WTC11 (cell line): Measurements from ENCODE around the gene SLFN14. TPM values are rescaled to one million over a fixed set of nuclear protein-coding genes. Genes with fewer than 3 reads are reported as not detected.

Source experiments
- ATAC-seq: fragments of 200-7000 bp; cut with Tn5 transposase; 2 replicates; pipeline ENCODE4 v1.10.0; 2021; ENCODE audit warnings: mild to moderate bottlenecking, moderate library complexity
- CTCF ChIA-PET: fragments of 300-600 bp; sonication (Branson Sonifier 250); formaldehyde crosslinking; loops from one replicate; lab custom pipeline; 2021; ENCODE audit warnings: antibody characterized with exemption; lab: Charles Lee
- POLR2A ChIA-PET: fragments of 350-600 bp; sonication (Branson Sonifier 250); formaldehyde crosslinking; loops from one replicate; lab custom pipeline; 2021; ENCODE audit warnings: antibody characterized with exemption; lab: Charles Lee
- DNase-seq: peaks from one replicate; pipeline ENCODE4 v3.0.0; 2021; ENCODE audit warnings: low spot score
- H3K27ac Mint-ChIP-seq: 2 replicates; pipeline ENCODE4 v1.8.0; 2021; ENCODE audit warnings: mixed read lengths
- H3K27me3 Mint-ChIP-seq: 2 replicates; pipeline ENCODE4 v1.8.0; 2021; ENCODE audit warnings: low read depth, mild to moderate bottlenecking, moderate library complexity, mixed read lengths
- H3K36me3 Mint-ChIP-seq: 2 replicates; pipeline ENCODE4 v1.8.0; 2021; ENCODE audit warnings: mixed read lengths
- H3K4me1 Mint-ChIP-seq: 2 replicates; pipeline ENCODE4 v1.8.0; 2022; ENCODE audit warnings: mixed read lengths
- H3K4me3 Mint-ChIP-seq: 2 replicates; pipeline ENCODE4 v1.8.0; 2021; ENCODE audit warnings: mild to moderate bottlenecking, moderate library complexity, mixed read lengths
- H3K9me3 Mint-ChIP-seq: 2 replicates; pipeline ENCODE4 v1.8.0; 2021; ENCODE audit warnings: mixed read lengths
- AFF4 ChIP-seq: sonication (generic); formaldehyde crosslinking; IDR thresholded peaks from 2 replicates; pipeline ENCODE4 v1.8.1; 2023; ENCODE audit warnings: mild to moderate bottlenecking, missing genetic modification reagents, borderline replicate concordance
- AR ChIP-seq: fragments of 250-450 bp; sonication (Bioruptor Pico); IDR thresholded peaks from 2 replicates; pipeline ENCODE4 v1.9.0; 2021; ENCODE audit warnings: mild to moderate bottlenecking
- ATF3 ChIP-seq: sonication (generic); formaldehyde crosslinking; conservative IDR thresholded peaks from 2 replicates; pipeline ENCODE4 v1.8.1; 2022; ENCODE audit warnings: mild to moderate bottlenecking, missing genetic modification reagents
- CBFB ChIP-seq: sonication (generic); formaldehyde crosslinking; IDR thresholded peaks from 2 replicates; pipeline ENCODE4 v1.8.1; 2022; ENCODE audit warnings: mild to moderate bottlenecking, low read depth, missing genetic modification reagents
- E2F4 ChIP-seq: sonication (generic); formaldehyde crosslinking; IDR thresholded peaks from 2 replicates; pipeline ENCODE4 v1.8.1; 2022; ENCODE audit warnings: low read depth, mild to moderate bottlenecking, moderate library complexity, missing genetic modification reagents, borderline replicate concordance
- E2F5 ChIP-seq: sonication (generic); formaldehyde crosslinking; IDR thresholded peaks from 2 replicates; pipeline ENCODE4 v1.8.1; 2022; ENCODE audit warnings: mild to moderate bottlenecking, moderate library complexity, missing genetic modification reagents
- GABPB1 ChIP-seq: sonication (generic); formaldehyde crosslinking; IDR thresholded peaks from 2 replicates; pipeline ENCODE4 v1.8.1; 2023; ENCODE audit warnings: mild to moderate bottlenecking, missing genetic modification reagents
- HMGA2 ChIP-seq: fragments of 250-450 bp; sonication (Bioruptor Pico); IDR thresholded peaks from 2 replicates; pipeline ENCODE4 v1.4.0; 2021; ENCODE audit warnings: mild to moderate bottlenecking, moderate library complexity
- JUN ChIP-seq: sonication (generic); formaldehyde crosslinking; IDR thresholded peaks from 2 replicates; pipeline ENCODE4 v1.8.0; 2023; ENCODE audit warnings: mild to moderate bottlenecking, missing genetic modification reagents
- NR1H2 ChIP-seq: sonication (generic); formaldehyde crosslinking; IDR thresholded peaks from 2 replicates; pipeline ENCODE4 v1.9.0; 2021; ENCODE audit warnings: mild to moderate bottlenecking, moderate library complexity, missing genetic modification reagents
- RELA ChIP-seq: sonication (generic); formaldehyde crosslinking; IDR thresholded peaks from 2 replicates; pipeline ENCODE4 v1.8.1; 2022; ENCODE audit warnings: missing genetic modification reagents, mild to moderate bottlenecking, borderline replicate concordance
- USF2 ChIP-seq: sonication (generic); formaldehyde crosslinking; IDR thresholded peaks from 2 replicates; pipeline ENCODE4 v1.8.1; 2023; ENCODE audit warnings: mild to moderate bottlenecking, missing genetic modification reagents, moderate library complexity
- ZBTB43 ChIP-seq: sonication (generic); formaldehyde crosslinking; IDR thresholded peaks from 2 replicates; pipeline ENCODE4 v1.8.1; 2023; ENCODE audit warnings: mild to moderate bottlenecking, missing genetic modification reagents
- ZNF219 ChIP-seq: sonication (generic); formaldehyde crosslinking; IDR thresholded peaks from 2 replicates; pipeline ENCODE4 v1.8.0; 2023; ENCODE audit warnings: missing genetic modification reagents, mild to moderate bottlenecking, borderline replicate concordance
- ZNF281 ChIP-seq: sonication (generic); formaldehyde crosslinking; IDR thresholded peaks from 2 replicates; pipeline ENCODE4 v1.8.0; 2023; ENCODE audit warnings: mild to moderate bottlenecking, missing genetic modification reagents
- total RNA-seq: library from RNA; stranded (reverse); gene quantifications from 3 replicates; pipeline ENCODE4 v1.2.3, GENCODE V29; 2021

The SLFN14 gene
- total RNA-seq, 1 experiment from 2014 or later = not detected

GRCh38 chr17:35603674-35604073 is 43.1 kb upstream of the SLFN14 start:
- DNase-seq (no peak), ATAC-seq (no peak)
- TF ChIP-seq E2F5 = no peak
- TF ChIP-seq HMGA2 (CRISPR knock-in tag) = no peak
- TF ChIP-seq GABPB1 (CRISPR knock-in tag) = no peak
- Mint-ChIP-seq H3K4me3 (no peak overlapping the region), H3K9me3 (no peaks in the 10 kb centered on the region), H3K36me3 (peaks cover 53% of the 10 kb centered on the region), H3K4me1 (no peaks in the 10 kb centered on the region), H3K27ac (no peak overlapping the region), H3K27me3 (no peaks in the 10 kb centered on the region)
- ChIA-PET POLR2A (interaction anchor here (0.5 kb wide), 1 partner anchor 1828 kb away, joined by 6 read pairs; no protein-coding TSS in a partner anchor), CTCF (no interaction called here)

- POLR2A ChIA-PET = interaction anchor here (2.3 kb wide), 1 partner anchor 19 kb away, joined by 6 read pairs; the partner anchor contains the start of gene PEX12
- peaks cover 6% of the 10 kb centered on the region for H3K4me1 Mint-ChIP-seq
- no peak for TF ChIP-seq E2F4 (CRISPR knock-in tag)
- no peak for TF ChIP-seq ATF3 (CRISPR knock-in tag)
- no peak for TF ChIP-seq USF2 (CRISPR knock-in tag)
- no peak for TF ChIP-seq NR1H2 (CRISPR knock-in tag)
- no peak for TF ChIP-seq JUN
- TF ChIP-seq AFF4 (CRISPR knock-in tag) = no peak
- TF ChIP-seq ZBTB43 (CRISPR knock-in tag) = no peak
- no peak for TF ChIP-seq AR (CRISPR knock-in tag)
- no peak for TF ChIP-seq RELA (CRISPR knock-in tag)
- no peak for TF ChIP-seq ZNF219 (CRISPR knock-in tag)
- no peak for TF ChIP-seq ZNF281 (CRISPR knock-in tag)
- TF ChIP-seq CBFB (CRISPR knock-in tag) = no peak
- CTCF ChIA-PET = interaction anchor here (0.8 to 2.3 kb wide), 13 partner anchors 10 to 285 kb away, joined by 3 to 31 read pairs (median 6); partner anchors contain the start of genes AP2B1 and PEX12
- no peak overlapping the region for H3K27ac Mint-ChIP-seq
- no peak for ATAC-seq
- no peaks in the 10 kb centered on the region for H3K9me3 Mint-ChIP-seq
- no peaks in the 10 kb centered on the region for H3K27me3 Mint-ChIP-seq
- DNase-seq = no peak
- peaks cover 47% of the 10 kb centered on the region for H3K36me3 Mint-ChIP-seq
- H3K4me3 Mint-ChIP-seq = no peak overlapping the region
Observed at GRCh38 chr17:35597604-35598003, 37.0 kb upstream of the SLFN14 start.
